NCI-H1694 treated with DMSO at 0.1 percent for 48 hours (cell line): ENCODE data around the gene RBBP4.
"Not testable (repeated sequence)": the region's sequence is repeated elsewhere in the genome, so short reads cannot be mapped to it uniquely, and the experiment has no call there.

Source experiments
- DNase-seq: peaks from one replicate; lab custom pipeline; 2025; lab: John Stamatoyannopoulos, UW

The RBBP4 gene

GRCh38 chr1:32693455-32694174 is 42.6 kb downstream of the RBBP4 start:
- DNase-seq = no peak

GRCh38 chr1:32695098-32695904 is 44.3 kb downstream of the RBBP4 start:
- no peak for DNase-seq

GRCh38 chr1:32696041-32696440 is 45.0 kb downstream of the RBBP4 start:
- no peak for DNase-seq

- DNase-seq = not testable (repeated sequence)
Observed at GRCh38 chr1:32696996-32697395, 46.0 kb downstream of the RBBP4 start.

- no peak for DNase-seq
Observed at GRCh38 chr1:32701421-32701911, 50.5 kb downstream of the RBBP4 start.

GRCh38 chr1:32701951-32702598 is 51.1 kb downstream of the RBBP4 start:
- peak; percentile 30 for DNase-seq

- no peak for DNase-seq
Observed at GRCh38 chr1:32702599-32703478, 51.8 kb downstream of the RBBP4 start, which contains the start of gene SYNC. Gene SYNC, minus strand, starts transcription at chr1:32702770. Its CDS starts 110 bp downstream, at chr1:32702660.

GRCh38 chr1:32703479-32704291 is 52.7 kb downstream of the RBBP4 start:
- DNase-seq = no peak

- no peak for DNase-seq
Observed at GRCh38 chr1:32705516-32705915, 54.5 kb downstream of the RBBP4 start.

- no peak for DNase-seq
Observed at GRCh38 chr1:32706491-32706890, 55.5 kb downstream of the RBBP4 start.

GRCh38 chr1:32709075-32709474 is 58.1 kb downstream of the RBBP4 start:
- no peak for DNase-seq

- no peak for DNase-seq
Observed at GRCh38 chr1:32709476-32709875, 58.5 kb downstream of the RBBP4 start.

- not testable (repeated sequence) for DNase-seq
Observed at GRCh38 chr1:32711221-32711620, 60.2 kb downstream of the RBBP4 start.

- no peak for DNase-seq
Observed at GRCh38 chr1:32713081-32713480, 62.1 kb downstream of the RBBP4 start.

- no peak for DNase-seq
Observed at GRCh38 chr1:32714277-32714676, 63.3 kb downstream of the RBBP4 start.

GRCh38 chr1:32715901-32716311 is 64.9 kb downstream of the RBBP4 start:
- no peak for DNase-seq

- peak; percentile 24 for DNase-seq
Observed at GRCh38 chr1:32716312-32717148, 65.5 kb downstream of the RBBP4 start.

GRCh38 chr1:32717503-32717902 is 66.5 kb downstream of the RBBP4 start:
- no peak for DNase-seq

GRCh38 chr1:32718036-32718435 is 67.0 kb downstream of the RBBP4 start:
- DNase-seq = no peak

- no peak for DNase-seq
Observed at GRCh38 chr1:32718527-32718926, 67.5 kb downstream of the RBBP4 start.
